Ramos (cell line): ENCODE data around the gene CAMK2G.

Experiments
- in situ Hi-C: fragments of 300-500 bp; cut with MboI; formaldehyde crosslinking; loops from one replicate; pipeline ENCODE4 v1.14.3; 2022; ENCODE audit warnings: low sequenced_read_pairs; ENCODE audit not compliant: unreplicated experiment

Gene CAMK2G

DNA sequence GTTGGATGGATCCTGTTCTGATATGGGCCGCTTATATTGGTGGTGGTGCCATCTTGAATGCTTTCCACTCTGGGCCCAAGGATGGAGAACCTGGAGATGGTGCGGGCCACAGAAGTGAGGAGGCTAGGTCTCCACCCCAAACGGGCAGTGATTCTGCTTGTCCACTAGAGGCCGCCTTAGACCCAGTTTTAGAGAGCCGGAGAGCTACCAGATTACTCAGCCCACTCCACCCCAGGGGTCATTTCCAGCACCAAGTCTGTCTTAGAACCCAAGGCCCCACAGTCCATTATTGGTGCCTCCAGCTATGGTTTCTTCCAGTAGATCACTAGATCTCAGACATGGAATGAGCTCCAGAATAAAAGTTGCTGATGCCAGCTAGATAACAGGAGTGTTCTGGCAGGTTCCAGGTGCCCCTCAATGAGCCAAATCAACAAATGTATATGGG lies 11.8 kb upstream of the CAMK2G start:
- in situ Hi-C loops: no loop called here

DNA sequence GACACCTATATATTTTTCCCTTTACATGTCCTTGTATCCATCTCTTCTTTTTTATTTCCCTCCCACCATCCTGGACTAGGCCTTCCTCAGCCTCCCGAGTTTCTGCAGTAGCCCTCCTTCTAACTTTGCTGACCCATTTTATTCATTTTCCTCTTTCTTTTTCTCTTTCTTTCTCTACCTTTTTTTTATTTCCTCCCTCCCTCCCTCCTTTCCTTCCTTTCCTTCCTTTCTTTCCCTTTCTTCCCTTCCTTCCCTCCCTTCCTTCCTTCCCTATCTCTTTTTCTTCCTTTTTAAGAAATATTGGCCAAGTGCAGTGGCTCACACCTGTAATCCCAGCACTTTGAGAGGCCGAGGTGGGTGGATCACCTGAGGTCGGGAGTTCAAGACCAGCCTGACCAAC lies 9.7 kb upstream of the CAMK2G start:
- in situ Hi-C loops: loop anchor here (5.0 kb wide), 1 partner anchor 37 kb away; no protein-coding TSS in a partner anchor

DNA sequence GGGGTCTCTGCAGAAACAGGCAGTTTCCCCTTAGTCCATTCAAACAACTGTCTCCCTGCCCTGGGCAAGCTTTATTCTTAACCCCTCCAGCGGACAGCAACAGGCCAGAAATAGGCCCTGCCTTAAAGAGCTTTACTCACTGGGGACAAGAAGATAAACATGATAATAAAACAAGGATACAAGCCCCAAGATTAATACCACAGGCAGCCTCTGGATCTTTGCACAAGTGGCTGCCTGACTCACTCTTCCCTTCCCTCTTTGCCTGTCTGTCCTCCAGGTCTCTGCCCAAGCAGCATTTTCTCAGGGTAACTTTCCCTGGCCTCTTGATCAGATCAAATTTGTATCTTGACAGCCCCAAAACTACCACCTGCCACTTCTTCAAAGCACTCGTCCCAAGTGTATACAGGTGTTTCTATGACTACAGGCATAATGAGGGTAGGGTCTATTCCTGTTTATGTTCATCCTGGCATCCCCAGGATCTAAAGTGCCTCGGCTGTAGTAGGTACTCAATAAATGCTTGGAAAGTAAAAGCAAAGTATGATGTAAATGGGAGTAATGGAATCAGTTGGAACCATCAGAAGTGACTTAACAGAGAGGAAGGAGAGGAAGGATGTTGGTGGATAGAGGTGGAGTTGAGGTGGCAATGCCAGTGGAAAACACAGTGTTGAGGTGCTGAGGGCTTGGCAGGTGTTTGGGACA lies 7.0 kb upstream of the CAMK2G start:
- in situ Hi-C loops: loop anchor here (5.0 kb wide), 1 partner anchor 34 kb away; no protein-coding TSS in a partner anchor

DNA sequence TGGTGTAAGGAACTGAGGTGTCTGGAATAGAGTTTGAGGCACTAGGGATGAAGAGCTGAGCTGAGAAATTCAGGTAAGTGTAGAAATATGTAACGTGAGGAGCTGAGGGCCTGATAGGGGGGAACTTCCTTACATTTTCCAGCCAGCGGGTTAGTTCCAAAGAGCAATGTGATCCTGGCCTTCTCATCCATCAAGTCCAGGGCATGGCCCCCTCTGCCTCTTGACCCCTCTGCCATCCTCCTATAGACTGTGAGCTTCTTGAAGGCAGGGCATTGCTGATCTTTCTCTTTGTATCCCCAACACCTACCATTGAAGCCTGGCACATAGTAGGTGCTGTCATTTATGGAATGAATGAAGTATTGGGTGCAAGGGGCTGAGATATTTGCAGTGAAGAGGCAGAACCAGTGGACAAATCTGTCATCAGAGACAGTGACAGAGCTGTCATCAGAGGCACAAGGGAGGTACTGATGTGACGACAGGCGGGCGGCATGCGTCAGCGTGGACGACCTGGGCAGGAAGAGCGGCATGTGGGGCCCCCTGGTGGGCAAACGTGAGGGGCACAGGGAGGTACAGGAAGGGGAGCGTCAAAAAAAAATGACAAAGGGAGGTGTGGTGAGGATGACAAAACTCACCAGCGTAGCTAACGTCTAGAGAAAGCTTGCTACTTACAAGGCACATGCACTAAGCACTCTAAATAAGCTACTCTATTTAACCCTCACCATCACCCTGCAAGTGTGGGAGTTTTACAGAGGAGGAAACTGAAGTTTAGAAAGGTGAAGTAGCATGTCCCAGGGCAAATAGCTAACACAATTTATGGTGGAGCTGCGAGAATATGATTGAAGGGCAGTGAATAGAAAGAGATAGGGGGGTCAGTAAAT lies 5.2 kb upstream of the CAMK2G start:
- in situ Hi-C loops: loop anchor here (5.0 kb wide), 1 partner anchor 32 kb away; no protein-coding TSS in a partner anchor

DNA sequence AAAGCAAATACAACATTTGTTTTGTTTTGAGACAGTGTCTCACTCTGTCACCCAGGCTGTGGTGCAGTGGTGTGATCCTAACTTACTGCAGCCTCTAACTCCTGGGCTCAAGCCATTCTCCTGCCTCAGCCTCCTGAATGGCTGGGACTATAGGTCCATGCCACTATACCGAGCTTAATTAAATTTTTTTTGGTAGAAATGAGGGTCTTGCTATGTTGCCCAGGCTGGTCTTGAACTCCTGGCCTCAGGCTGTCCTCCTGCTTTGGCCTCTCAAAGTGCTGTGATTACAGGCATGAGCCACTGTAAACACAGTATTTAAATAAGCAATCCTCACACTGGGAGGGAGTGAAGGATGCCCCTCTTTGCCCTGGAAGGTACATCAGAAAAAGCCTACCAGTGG lies 4.0 kb upstream of the CAMK2G start:
- in situ Hi-C loops: no loop called here

DNA sequence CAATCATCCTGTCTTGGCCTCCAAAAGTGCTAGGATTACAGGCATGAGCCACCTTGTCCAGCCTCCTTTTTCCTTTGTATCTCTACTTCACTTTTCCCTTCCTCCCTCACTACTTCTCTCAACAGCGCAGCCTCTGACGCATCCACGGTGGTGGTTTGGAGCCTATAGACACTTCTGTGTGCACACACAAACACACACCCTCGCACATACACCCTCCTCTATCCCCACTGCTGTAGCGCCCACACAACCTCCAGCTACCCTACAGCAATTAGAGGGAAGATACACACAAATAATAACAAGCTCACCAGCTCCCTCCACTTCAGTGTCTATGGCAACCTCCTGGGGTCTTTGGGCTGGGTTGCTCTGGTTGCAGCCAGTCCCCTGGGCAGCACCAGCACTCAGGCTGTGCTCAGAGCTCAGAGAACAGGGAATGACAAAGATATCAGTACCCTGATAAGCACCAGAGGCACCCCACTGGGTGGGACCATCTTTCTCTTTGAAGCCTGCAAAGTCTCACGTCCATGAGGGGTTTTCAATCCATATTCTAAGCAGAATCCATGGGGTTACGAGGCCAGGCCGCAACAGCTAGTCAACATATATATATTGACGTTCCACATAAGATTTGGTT lies 3.3 kb upstream of the CAMK2G start:
- in situ Hi-C loops: no loop called here

DNA sequence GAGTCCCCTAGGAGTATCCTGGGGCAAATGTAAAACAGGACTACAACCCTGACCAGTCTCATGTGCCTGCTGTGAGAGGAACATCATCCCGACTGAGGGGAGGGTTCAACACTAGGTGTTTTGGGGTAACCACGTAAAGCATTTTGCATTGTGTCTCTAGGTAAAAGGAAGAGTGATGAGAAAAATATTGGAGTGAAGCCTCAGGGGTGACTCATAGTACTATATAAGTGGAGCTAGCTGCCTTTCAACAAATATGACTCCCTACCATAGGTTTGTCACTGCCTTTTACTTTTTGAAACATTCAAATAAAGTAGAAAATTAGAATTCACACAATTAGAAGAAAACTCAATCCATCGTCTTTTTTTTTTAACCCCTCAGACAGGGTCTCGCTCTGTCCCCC lies 2.6 kb upstream of the CAMK2G start:
- in situ Hi-C loops: no loop called here

DNA sequence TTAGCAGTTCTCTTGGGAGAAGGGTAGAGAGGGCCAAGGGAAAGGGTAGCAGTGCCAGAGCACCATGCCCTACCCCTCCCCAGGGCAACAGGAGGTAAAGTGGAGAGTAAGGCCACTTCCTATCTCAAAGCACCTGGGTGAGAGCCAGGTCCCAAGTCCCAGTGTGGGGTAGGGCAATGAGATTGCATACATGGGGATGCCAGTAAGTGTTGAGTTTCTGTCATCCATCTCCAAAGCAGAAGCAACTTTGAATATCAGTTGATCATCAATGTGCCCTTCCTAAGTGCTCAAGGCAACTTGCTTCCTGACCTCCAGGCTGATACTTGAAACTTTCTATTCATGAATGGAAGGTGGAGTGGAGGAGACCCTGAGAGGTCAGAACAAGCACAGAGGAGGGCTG lies 2.2 kb upstream of the CAMK2G start:
- in situ Hi-C loops: no loop called here

DNA sequence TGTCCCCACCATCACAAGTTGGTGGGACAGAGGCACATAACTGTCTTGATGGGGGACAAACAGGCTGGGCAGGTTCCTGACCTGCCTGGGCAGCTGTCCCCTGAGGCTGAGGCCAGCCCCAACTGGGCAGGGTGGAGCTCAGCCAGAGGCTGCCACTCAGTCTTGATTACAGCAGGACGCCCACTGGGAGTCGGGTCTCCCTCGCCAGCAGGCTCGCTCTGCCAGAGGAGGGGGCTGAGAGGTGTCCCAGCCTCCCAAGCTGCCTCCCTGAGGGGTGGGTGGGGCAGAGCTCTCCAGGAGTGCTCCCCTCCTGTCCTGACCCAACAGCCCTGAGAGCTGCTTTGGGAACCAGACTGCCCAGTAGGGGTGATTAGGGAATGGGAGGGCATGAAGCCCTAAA lies 1.8 kb upstream of the CAMK2G start:
- in situ Hi-C loops: no loop called here

DNA sequence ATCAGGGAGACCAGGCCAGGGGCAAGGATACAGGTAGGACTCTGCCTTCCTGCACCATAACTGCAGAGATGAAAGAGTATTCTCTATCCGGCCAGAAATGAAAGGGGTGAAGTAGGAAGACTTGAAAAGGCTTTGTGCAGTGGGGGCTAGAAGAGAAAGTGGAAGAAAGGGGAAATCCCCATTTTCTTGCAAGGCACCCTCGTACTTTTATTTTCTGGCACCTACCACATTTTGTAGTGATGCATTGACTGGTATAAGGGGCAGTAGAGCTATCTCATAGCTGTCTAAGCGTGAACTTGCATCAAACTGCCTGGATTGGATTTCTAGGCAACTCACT lies 752 bp upstream of the CAMK2G start:
- in situ Hi-C loops: no loop called here

DNA sequence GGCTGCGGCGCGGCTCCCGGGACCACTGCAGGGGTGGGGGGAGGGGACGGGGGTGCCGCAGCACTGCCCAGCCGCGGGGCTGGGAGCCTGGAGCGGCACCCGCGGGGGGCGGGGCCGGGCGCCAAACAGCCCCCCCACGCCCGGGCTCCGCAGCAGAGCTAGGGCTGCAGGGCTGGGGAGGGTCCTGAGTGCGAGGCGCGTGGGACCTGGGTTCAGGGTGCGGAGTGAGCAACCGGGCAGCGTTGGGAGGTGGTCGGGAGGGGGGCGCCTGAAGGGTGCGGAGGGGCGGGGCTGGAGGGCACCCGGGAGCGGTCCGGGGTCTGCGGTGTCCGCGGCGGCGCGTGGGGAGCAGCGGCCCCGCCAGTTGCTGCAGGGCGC lies 528 bp downstream of the CAMK2G start:
- in situ Hi-C loops: no loop called here

DNA sequence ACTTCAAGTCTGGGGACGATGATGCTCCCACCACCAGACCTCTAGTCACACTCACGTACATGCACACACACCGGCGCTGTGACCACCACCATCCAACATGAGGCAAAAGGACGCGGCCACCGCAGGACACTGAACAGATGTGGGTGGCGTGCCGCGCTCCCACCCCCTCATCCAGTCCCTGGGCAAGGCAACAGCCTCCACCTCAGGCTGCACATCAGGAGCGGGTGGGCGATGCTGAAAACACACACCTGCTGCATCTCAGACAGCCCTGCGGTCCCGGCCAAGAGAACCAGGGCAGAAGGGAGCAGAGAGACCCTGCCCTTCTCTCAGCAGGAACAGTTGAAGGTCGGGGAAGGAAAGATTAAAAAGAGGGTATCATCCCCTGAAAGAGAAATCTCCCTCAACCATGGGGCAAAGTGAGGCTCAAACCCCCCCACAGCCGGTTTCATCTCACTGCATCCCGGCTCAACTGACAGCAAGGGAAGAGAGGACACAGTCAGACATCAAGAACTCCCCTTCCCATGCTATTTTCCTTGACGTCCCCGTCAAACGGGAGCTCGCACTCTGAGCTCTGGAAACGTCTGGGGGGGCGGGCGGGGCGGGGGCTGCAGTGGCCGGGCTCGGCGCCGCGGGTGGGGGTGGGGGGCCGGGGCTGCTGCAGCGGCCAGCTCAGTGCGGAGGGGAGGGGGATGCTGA lies 1.1 kb downstream of the CAMK2G start:
- in situ Hi-C loops: no loop called here

DNA sequence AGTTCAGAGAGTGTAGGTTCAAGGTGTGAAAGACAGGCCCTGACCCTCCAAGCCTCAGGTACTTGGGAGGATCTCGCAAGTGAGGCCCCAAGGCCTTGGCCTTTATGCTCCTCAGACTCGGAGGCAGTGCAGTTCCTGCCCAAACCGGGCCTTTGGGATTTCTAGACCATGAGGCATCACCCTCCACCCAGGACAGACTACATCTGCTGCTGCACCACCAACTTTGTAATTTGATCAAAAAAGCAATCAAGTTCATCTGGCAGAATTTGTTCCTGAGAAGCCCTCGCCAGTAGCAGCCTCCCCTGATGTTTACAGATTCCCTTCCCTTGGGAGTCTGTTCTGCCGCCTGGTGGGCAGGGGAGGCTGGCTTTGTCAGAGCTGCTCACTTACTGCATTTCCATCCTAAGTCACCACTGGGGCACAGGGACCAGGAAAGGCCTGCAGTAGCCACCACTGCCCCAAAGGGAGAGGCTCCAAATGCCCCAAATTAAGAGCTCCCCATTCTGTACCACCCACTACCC lies 2.1 kb downstream of the CAMK2G start:
- in situ Hi-C loops: no loop called here

DNA sequence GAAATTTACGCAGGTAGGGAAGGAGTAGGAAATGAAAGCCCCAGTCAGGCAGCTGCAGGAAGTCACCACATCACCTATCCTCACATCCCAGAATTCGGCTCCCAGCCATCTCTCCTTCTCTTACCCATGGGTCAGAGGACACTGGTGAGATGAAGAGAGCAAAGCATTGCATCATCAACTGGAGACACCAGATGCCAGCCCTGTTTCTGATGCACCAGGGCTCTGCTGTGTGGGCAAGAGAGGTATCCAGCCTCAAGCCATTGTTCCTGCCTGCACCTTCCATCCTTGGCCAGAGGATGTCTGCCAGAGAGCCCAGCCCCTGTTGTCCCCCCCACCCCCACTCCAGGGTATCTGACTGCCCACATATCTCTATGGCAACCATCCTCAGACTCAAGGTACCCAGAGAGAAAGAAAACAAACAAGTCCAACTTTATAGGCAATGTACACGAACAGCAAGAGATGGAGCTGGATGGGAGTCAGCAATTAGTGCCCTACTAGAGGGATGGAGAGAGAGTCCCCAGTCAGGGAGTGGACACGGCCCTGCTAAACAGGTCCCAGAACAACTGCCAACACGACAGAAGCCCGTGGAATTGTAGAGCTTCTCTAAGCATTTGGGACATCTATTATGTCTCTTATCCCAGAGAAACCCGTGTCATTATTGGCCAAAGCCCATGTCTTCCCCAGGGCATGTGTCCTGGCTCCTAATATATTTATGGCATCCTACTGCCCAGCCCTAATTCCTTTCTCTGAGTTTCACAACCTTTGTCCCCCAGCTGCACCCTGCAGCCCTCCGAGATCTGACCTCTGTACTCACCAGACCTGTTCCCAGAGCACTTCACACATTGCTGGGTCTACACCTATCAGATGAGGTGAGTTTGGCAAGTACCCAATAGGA lies 2.8 kb downstream of the CAMK2G start:
- in situ Hi-C loops: no loop called here

DNA sequence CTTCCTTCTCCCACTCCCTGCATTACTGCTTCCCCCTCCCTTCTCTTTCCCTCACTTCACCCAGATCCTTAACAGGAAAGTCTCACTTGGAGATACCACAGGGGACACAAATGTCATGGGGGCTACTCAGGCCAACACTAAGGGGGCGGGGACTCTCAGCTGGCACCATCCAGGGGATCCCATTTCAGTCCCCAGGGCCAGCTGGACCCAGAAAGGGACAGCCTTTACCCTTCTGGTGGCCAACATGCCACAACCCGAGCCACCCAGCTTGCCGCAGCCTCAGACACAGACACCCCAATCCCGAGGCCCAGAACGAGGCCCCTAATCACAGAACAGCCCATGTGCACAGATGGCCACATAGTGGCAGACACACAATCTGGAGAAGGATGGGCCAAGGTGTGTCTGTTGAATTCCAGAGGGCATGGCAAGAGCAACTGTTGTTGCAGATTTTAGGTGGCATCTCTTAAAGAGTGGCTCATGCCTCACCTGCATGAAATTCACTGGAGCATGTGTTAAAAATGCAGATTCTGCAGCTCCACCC lies 5.6 kb downstream of the CAMK2G start:
- in situ Hi-C loops: no loop called here

DNA sequence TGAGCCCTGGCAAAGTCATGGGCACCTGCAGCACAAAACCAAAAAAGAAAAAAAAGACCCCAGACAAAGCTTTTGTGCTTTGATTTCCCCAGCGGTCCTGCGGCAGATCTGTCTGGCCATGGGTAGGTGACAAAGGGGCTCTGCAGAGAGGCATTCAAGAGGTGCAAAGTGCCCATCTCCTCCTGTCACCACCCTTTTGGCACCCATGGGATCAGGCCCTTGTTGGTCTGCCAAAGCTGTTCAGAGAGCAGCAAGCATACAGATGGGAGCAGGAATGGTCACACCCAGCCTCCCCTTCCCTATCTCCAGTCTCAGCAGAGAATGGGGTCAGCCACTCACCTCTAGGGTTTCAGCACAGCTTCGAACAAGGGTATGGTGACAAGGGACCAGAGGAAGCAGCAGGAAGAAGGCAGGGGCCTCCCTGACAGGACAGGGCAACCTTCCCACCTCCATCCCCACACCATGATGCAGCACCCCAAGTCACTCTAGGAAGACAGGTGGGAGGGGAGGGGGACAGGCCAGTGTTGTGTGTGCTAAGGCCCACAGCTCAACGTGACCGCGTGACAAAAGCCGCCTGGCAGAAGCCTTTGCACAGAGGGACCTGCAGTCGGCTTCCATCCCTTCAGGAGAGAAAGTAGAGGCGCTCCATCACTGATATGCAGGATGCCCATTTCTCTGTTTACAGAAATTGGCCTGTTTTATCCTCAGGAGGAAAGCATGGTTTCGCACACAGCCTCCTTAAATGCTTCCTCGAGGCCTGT lies 6.3 kb downstream of the CAMK2G start:
- in situ Hi-C loops: no loop called here

DNA sequence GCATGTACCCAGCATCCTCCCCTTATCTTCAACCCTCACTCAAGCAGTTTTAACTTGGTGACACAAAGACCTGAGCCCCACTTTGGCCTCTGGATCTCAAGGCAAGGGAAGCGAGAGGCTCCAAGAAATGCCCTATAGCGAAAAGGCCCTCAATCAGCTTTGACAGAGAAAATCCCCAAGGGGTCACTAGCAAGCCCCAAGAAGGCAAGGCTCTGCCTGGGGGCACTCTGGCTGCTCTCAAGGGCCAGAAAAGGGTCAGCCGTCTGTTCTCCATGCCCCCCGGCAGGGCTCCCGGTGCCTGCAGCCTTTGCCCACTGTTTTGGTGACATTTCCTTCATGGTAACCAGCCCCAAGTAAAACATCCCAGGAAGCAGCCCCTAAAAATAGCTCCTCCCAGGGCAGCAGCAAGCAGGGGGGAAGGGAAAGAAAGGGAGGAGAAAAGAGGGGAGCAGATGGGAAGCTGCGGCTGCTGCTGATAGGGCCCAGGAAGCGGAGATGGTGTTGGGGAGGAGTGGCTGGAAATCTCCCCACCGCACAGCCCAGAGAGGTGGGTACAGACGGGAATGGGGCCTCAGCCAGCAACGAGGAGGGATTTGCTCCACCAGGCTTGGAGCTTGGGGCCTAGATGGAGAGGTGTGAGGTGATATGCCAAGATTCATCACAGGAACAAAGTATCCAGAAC lies 7.1 kb downstream of the CAMK2G start:
- in situ Hi-C loops: no loop called here

DNA sequence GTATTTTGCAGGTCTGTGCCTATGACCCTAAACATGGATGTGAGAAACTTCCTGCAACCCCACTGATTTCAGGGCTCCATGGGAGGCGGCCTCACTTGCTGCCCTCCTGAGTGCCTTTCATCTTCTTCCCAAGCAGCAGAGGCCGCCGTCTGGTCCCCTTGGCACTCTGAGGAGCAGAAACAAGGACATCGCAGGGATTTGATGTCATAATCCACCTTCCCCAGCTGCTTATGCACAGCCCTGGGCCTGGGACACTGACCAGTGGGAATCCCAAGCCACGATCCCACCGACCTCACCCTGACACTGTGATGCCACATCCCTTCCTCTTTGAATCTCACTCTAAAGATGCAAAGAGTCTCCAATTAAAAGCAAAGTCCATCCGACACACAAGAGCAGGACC lies 7.7 kb downstream of the CAMK2G start:
- in situ Hi-C loops: no loop called here
